Glomerular visceral epithelial cell (primary cell): Measurements from ENCODE around the gene SAMD8.
"Not testable (repeated sequence)": the region's sequence is repeated elsewhere in the genome, so short reads cannot be mapped to it uniquely, and the experiment has no call there.

Source experiments
- DNase-seq: peaks from one replicate; pipeline ENCODE4 v3.0.0-alpha.2; 2016; ENCODE audit errors: extremely low spot score

Gene SAMD8

GRCh38 chr10:75107756-75108683 is 3.4 kb upstream of the SAMD8 start:
- DNase-seq, result no peak

DNA sequence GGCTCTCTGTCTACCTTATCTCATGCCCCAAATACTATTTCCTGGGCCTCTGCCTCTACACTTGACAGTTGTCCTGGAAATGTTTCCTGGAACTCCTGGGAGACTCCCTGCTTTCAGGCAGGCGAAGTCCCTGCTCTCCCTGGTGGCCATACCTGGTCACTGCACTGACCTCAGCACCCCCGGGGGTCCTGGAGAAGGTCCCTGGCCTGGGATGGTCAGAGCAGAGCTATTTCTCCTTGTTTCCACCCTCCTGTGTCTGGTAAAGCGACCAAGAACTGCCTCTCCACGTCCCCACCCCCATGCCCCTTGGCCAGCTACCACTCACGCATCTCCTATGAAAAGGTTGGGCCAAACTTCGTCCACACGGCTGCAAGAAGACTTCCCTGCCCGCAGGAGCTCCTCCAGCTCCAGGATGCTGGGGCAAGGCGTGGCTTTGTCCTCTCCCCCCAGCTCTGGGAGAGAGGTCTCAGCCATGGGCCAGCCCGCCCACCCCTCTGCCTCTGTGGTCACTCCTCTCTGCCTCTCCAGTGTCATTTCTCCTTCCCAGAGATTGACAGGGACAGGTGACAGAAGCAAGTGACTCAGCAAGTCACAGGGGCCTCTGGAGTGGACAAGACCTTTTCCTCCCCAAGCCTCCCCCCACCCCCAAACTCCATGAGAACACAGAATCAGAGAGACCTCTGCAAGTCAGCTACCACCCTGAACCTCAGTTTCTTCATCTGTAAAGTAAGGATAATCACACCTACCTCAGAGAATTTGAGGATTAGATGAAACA is 2.6 kb upstream of the SAMD8 start:
- peak; percentile 30 for DNase-seq

GRCh38 chr10:75109459-75109778 is 2.0 kb upstream of the SAMD8 start:
- no peak for DNase-seq

- no peak for DNase-seq
These were observed 1.3 kb upstream of the SAMD8 start for GRCh38 chr10:75110006-75110632.

DNA sequence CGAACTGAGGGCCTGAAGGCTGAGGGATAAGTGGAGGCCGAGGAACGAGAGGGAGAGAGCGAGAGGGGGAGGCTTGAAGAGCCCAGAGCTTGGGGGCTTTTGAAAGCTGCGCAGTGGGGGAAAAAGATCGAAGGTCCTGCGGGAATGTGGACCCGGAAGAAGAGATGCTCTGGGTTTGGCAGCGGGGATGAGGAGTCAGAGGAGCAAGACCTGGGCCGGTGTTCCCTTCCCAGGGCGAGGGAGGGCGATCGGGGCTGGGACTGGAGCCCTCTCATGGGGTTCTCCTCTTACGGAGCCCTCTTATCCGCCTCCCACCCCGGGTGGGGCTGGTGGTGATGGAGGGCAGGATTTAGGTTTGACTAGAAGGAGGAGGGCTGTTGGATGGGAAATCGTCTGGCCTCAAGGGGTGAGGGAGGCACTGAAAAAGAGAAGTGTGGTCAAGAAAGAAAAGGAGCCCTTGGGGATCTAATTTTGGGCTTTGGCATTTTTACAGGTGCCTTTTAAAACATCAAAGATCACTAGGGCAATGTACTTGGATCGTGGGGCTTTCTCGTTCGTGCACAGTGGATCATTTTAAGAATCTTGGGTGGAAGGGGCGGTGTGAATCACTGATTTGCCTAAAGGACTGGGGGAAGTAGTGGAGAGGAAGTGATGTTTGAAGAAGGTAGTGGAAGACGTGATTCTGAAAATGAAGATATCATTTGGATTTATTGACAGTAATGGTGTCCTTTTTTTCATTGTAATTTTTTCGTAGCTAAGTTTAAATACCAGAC is 637 bp downstream of the SAMD8 start:
- peak; percentile 59 for DNase-seq

GRCh38 chr10:75115137-75115536 is 3.7 kb downstream of the SAMD8 start:
- no peak for DNase-seq

GRCh38 chr10:75116941-75117775 is 5.7 kb downstream of the SAMD8 start:
- DNase-seq, result not testable (repeated sequence)

GRCh38 chr10:75117995-75118394 is 6.5 kb downstream of the SAMD8 start:
- no peak for DNase-seq

- not testable (repeated sequence) for DNase-seq
These were observed 8.1 kb downstream of the SAMD8 start for GRCh38 chr10:75119444-75120066.

DNA sequence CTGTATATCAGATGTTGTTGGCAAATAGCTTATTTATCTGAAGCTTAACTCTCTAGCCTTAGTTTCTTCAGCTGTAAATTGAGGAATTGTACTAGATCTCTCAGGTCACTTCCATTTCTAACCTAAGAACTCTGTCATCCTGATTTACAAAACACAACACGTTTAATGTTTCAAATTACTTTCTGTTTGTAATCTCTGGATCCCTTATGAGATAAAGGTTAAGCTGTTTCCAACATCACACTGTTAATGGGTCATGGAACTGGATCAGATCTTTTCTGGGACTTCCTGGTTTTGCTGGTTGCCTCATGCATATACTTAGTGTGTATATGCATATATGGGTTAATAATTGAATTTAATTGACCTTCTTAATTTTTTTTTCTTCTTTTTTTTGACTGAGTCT is 9.9 kb downstream of the SAMD8 start:
- DNase-seq, result no peak

DNA sequence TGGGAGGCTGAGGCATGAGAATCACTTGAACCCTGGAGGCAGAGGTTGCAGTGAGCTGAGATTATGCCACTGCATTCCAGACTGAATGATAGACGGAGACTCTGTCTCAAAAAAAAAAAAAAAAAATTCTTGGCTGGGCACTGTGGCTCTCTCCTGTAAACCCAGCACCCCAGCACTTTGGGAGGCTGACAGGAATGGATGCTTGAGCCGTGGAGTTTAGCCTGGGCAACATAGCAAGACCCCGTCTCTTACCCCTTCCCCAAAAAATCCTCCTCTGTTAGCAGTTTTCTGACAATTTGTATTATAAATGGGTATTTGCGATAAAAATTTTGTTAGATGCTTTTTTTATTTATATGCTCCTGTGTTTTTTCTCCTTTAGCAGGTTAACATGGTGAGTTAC is 11.0 kb downstream of the SAMD8 start:
- no peak for DNase-seq

DNA sequence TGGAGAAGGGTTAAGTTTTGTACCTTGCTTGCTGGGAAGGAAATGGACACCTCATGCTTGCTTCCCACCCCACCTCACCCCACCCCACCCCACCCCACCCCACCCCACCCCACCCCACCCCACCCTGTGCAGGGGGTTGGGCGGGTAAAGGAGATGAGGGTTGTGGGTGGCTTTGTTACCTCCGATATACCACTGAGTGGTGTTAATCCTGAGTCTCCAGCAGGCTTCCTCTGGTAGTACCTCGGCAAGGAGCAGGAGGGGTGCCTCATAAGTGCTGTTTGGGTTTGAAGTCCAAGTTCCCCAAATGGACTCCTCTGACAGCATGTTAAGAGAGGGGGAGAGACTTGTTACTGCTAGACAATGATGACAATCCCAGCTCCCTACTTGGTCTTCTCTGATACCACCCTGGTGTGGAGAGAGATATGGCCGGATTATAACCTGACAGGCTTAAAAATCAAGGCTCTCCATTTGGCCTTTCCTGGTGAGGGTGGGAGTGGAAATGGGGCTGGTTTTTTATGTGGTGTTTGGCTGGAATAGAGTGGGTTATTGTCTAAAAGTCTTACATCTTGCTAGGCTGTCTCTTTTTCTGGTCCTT is 11.7 kb downstream of the SAMD8 start:
- DNase-seq, result no peak

GRCh38 chr10:75126277-75126676 is 14.8 kb downstream of the SAMD8 start:
- no peak for DNase-seq

GRCh38 chr10:75127471-75127870 is 16.0 kb downstream of the SAMD8 start:
- peak; percentile 29 for DNase-seq

DNA sequence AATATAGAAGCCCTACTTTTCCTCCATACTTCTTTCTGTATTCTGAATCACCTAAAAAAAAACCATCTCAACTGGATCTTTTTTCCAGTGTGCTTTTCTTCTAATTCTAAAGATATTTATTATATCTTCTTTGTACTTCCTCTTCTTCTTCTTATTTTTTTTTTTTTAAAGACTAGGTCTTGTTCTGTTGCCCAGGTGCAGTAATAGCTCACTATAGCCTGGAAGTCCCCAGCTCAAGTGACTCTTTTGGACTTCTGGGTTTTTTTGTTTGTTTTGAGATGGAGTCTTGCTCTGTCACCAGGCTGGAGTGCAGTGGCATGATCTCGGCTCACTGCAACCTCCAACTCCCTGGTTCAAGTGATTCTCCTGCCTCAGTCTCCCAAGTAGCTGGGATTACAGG is 17.5 kb downstream of the SAMD8 start:
- not testable (repeated sequence) for DNase-seq

DNA sequence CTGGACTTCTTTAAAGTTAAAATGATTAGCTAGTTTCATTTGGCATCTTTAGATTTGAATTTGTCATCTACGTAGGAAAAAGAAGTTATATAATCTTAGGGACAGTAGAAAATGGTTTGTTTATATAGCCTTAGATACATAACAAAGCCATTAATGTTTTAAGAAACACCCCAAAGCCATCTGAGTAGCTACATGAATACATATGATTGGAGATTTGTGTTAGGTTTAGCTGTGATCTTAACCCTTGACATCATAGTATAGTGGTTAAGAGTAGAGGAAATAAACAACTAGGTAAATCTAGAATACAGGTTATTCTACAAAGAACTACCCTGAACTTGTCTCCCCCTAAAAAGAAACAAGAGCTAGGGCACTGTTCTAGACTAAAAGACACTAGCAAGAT is 18.1 kb downstream of the SAMD8 start:
- no peak for DNase-seq

GRCh38 chr10:75133701-75134100 is 22.2 kb downstream of the SAMD8 start:
- not testable (repeated sequence) for DNase-seq

- DNase-seq, result no peak
These were observed 24.9 kb downstream of the SAMD8 start for GRCh38 chr10:75136346-75136745.

DNA sequence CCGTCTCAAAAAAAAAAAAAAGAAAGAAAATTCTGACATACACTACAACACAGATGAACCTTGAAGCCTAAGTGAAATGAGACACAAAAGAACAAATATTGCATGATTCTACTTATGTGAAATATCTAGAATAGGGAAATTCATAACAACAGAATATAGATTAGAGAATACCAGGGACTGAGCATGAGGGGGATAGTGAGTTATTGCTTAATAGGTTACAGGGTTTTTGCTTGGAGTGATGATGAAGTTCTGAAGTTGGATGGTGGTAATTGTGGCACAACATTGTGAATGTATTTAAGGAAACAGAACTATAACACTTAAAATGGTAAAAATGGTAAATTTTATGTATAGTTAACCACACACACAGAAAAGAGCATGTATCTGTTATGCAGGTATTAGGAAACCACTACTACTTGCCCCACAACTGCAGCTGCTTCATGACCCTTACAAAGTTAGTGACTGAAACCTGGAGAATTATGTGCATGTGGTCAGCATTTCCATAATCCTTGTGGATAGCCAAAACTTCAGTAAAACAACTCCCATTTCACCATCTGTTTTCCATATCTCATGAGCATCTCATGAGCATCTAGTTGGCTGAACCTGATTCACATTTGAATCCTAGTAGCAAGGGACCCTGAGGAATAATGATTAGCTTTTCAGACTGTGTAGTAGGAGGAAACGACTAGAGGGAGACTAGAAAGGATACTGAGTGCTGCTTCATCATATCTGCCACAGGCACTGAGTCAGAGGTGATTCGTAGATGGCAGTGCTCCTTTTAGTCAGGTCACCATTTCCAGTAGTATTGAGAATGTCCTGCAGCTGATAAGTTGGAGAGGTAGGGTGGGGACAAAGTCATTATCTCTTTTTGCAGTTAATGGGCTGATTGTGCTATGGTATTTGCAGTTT is 26.3 kb downstream of the SAMD8 start:
- peak; percentile 30 for DNase-seq
